ENCODE data around the gene COL26A1. TPM values are rescaled to one million over a fixed set of nuclear protein-coding genes. Genes with fewer than 3 reads are reported as not detected.

Gene COL26A1
- total RNA-seq, 1 donor from 2014 or later, result not detected

DNA sequence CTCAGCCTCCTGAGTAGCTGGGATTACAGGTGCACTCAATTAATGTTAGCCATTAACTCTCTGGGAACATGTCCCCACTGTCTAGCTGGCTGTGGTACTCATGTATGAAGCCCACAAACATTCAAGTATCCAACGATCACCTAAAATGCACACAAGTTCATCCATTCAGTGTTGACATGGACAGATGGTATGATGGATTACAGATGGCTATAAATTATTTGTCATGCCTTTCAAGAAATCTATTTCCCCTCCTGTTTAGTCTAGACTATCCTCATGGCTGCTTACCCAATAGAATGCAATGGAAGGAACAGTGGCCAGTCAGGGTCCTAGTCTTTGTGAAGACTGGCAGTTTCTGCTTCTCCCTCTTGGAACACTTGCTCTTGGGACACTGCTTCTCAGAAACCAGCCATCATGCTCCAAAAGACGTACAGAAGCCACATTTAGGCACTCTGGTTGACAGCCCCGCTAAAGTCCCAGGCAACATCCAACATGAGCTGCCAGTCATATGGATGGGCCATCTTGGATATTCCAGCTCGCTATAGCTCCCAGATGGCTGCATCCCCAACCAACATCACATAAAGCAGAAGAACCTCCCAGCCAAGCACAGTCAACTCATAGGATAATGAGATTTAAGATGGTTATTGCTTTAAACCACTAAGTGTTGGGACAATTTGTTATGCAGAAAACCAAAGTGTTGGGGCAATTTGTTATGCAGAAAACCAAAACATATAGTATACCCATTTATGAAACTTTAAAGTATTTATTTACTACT lies 233.3 kb downstream of the COL26A1 start:
- no peak for DNase-seq
- Mint-ChIP-seq H3K36me3 (ENCODE audit: low read depth) (no peaks in the 10 kb centered on the region), H3K9me3 (no peaks in the 10 kb centered on the region), H3K27ac (no peak overlapping the region), H3K4me3 (no peak overlapping the region), H3K4me1 (no peaks in the 10 kb centered on the region), H3K27me3 (peaks cover 9% of the 10 kb centered on the region)
- intact Hi-C loops (cut with micrococcal nuclease), result no loop called here
- TF ChIP-seq, protein P1, sequence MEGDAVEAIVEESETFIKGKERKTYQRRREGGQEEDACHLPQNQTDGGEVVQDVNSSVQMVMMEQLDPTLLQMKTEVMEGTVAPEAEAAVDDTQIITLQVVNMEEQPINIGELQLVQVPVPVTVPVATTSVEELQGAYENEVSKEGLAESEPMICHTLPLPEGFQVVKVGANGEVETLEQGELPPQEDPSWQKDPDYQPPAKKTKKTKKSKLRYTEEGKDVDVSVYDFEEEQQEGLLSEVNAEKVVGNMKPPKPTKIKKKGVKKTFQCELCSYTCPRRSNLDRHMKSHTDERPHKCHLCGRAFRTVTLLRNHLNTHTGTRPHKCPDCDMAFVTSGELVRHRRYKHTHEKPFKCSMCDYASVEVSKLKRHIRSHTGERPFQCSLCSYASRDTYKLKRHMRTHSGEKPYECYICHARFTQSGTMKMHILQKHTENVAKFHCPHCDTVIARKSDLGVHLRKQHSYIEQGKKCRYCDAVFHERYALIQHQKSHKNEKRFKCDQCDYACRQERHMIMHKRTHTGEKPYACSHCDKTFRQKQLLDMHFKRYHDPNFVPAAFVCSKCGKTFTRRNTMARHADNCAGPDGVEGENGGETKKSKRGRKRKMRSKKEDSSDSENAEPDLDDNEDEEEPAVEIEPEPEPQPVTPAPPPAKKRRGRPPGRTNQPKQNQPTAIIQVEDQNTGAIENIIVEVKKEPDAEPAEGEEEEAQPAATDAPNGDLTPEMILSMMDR (IDR thresholded peaks at IDR 0.05), result no peak
- CTCF ChIA-PET, result no interaction called here
- POLR2A ChIA-PET, result no interaction called here
- ATAC-seq (ENCODE audit: low read depth), result no peak

DNA sequence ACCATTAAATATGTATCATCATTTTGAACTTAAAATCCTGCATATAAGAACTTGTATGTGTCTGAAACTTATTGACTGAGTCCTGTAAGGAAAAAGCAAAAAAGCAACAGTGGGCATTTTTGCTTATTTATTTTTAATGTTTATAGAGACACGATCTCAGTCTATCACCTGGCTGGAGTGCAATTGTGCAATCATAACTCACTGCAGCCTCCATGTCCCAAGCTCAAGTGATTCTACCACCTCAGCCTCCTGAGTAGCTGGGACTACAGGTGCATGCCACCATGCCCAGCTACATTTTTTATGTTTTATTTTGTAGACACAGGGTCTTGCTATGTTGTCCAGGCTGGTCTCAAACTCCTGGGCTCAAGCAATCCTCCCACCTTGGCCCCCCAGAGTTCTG lies 234.2 kb downstream of the COL26A1 start:
- TF ChIP-seq, protein P1 (IDR thresholded peaks at IDR 0.05), result no peak
- peaks cover 9% of the 10 kb centered on the region for H3K27me3 Mint-ChIP-seq
- ChIA-PET CTCF (no interaction called here), POLR2A (no interaction called here)
- H3K4me1 Mint-ChIP-seq, result no peaks in the 10 kb centered on the region
- no peaks in the 10 kb centered on the region for H3K9me3 Mint-ChIP-seq
- H3K36me3 Mint-ChIP-seq (ENCODE audit: low read depth), result no peaks in the 10 kb centered on the region
- intact Hi-C loops (cut with micrococcal nuclease), result no loop called here
- ATAC-seq (ENCODE audit: low read depth) (no peak), DNase-seq (no peak)
- H3K27ac Mint-ChIP-seq, result no peak overlapping the region
- H3K4me3 Mint-ChIP-seq, result no peak overlapping the region

DNA sequence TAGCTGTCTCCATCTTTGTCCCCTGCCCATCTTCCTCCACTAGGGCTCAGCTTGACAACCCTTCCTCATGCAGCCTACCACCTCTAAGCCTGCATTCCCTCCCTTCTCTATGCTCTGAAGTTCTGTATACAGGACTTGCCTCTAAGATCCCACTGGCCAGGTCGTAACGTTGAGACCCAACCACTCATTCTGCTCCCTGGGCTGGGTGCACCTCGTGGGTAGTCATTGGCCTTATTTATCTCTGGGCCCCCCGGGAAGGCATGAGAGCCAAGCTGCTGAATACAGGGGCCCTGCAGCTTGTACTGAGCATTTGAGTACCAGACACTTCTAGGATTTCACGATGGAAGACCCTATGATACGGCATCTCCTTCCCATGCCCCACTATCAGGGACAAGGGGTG lies 235.3 kb downstream of the COL26A1 start:
- H3K4me1 Mint-ChIP-seq, result no peaks in the 10 kb centered on the region
- DNase-seq, result no peak
- H3K27ac Mint-ChIP-seq, result no peak overlapping the region
- POLR2A ChIA-PET, result no interaction called here
- no peaks in the 10 kb centered on the region for H3K9me3 Mint-ChIP-seq
- TF ChIP-seq, protein P1 (IDR thresholded peaks at IDR 0.05), result no peak
- no peak for ATAC-seq (ENCODE audit: low read depth)
- peaks cover 9% of the 10 kb centered on the region for H3K27me3 Mint-ChIP-seq
- no peak overlapping the region for H3K4me3 Mint-ChIP-seq
- CTCF ChIA-PET, result no interaction called here
- no peaks in the 10 kb centered on the region for H3K36me3 Mint-ChIP-seq (ENCODE audit: low read depth)
- intact Hi-C loops (cut with micrococcal nuclease), result no loop called here

DNA sequence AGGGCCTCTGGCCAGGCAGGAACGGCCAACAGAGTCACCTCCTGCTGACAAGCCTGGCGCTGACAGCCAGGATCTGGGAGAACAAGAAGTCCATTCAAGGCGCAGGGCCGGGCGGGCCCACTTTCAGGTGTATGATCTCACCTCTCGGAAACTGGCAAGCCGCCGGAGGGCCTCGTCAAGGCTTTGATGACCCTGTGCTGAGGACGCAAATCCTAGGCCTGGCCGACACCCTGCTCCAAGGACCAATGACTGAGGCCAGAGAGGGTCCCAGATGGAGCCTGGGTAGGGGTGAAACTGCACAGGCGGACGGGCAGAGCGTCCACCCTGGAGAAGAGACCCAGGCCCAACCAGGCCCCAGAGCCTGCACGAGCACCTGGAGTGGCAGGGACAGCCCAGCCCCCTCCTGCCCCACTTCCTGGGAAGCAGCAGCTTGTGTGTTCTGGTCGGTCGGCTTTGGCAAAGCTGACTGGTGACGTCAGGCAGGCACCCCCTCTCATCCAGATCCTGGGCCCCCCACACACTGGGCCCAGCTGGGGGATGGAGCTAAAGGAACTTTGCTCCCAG lies 235.8 kb downstream of the COL26A1 start:
- Mint-ChIP-seq H3K36me3 (ENCODE audit: low read depth) (no peaks in the 10 kb centered on the region), H3K4me3 (no peak overlapping the region), H3K4me1 (no peaks in the 10 kb centered on the region), H3K27ac (no peak overlapping the region), H3K27me3 (peaks cover 9% of the 10 kb centered on the region), H3K9me3 (no peaks in the 10 kb centered on the region)
- TF ChIP-seq, protein P1 (IDR thresholded peaks at IDR 0.05), result no peak
- ChIA-PET CTCF (interaction anchor here (0.7 kb wide), 1 partner anchor 303 kb away, joined by 3 read pairs; no protein-coding TSS in a partner anchor), POLR2A (no interaction called here)
- no peak for ATAC-seq (ENCODE audit: low read depth)
- intact Hi-C loops (cut with micrococcal nuclease), result no loop called here
- DNase-seq, result no peak

DNA sequence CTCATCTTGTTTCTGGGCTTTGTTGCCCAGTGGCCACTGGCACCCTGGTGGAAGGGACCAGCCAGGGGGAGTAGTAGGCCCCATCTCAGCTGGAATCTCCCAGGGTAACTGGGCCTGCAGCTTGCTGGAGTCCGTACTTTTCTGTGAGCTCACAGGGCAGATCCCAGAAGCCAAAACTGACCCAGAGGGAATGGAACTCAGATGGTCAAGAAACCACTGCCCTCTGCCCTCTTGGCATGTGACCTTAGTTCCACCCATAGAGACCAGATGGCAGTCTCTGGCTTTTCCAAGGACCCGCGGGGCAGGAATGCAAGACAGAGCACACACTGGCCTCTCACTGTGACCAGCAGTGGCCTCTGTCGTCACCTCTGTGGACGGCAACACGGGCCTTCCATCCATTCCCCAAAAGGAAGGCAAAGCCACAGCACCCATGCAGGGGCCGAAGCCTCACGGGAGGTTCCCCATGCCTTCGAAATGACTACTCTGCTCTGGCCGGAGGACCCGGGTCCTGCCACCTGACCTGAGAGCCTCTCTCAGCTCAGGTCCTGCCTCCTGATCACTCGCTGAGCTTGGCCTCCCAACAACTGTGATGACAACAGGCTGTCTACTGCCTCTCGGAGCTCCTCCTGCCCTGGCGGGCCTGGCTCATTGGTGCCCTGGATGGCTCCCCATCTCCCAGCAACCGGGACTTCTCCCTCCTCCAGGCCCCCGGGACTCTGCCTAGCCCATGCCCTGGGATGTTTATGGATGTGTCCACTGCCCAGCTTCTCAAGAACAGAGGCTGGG lies 236.5 kb downstream of the COL26A1 start:
- Mint-ChIP-seq H3K27ac (no peak overlapping the region), H3K9me3 (no peaks in the 10 kb centered on the region), H3K27me3 (peaks cover 5% of the 10 kb centered on the region), H3K4me3 (no peak overlapping the region), H3K4me1 (no peaks in the 10 kb centered on the region), H3K36me3 (ENCODE audit: low read depth) (no peaks in the 10 kb centered on the region)
- intact Hi-C loops (cut with micrococcal nuclease), result no loop called here
- ChIA-PET CTCF (interaction anchor here (0.7 kb wide), 1 partner anchor 302 kb away, joined by 3 read pairs; no protein-coding TSS in a partner anchor), POLR2A (no interaction called here)
- ATAC-seq (ENCODE audit: low read depth), result no peak
- no peak for DNase-seq
- TF ChIP-seq, protein P1 (IDR thresholded peaks at IDR 0.05), result no peak

Data from activated B cell treated with CpG ODN at 0.5 μM for 24 hours (primary cell).